GM12878 (cell line): Measurements from ENCODE around the gene PHACTR3. TPM values are rescaled to one million over a fixed set of nuclear protein-coding genes. Genes with fewer than 3 reads are reported as not detected.

Source experiments
- ATAC-seq: fragments of 200-7000 bp; cut with Tn5 transposase; 3 replicates; pipeline ENCODE4 v1.9.1; 2020; ENCODE audit warnings: mild to moderate bottlenecking, moderate library complexity
- BruUV-seq: library from RNA; stranded (reverse); fragments of 400-500 nt; replicated peaks from 2 replicates; lab custom pipeline; 2021; lab: Mats Ljungman, UMichigan
- CTCF ChIA-PET: fragments of 300-600 bp; sonication (Branson Sonifier 250); formaldehyde crosslinking; extraction: SDS; loops from one replicate; lab custom pipeline; 2021; ENCODE audit warnings: inconsistent platforms; lab: Yijun Ruan, JAX
- POLR2A ChIA-PET: fragments of 350-600 bp; formaldehyde crosslinking; extraction: SDS; loops from one replicate; lab custom pipeline; 2021; ENCODE audit warnings: inconsistent platforms; lab: Charles Lee
- RAD21 ChIA-PET: fragments of 300-600 bp; sonication (Branson Sonifier 250); formaldehyde crosslinking; loops from one replicate; lab custom pipeline; 2023; ENCODE audit warnings: antibody characterized with exemption; ENCODE audit not compliant: unreplicated experiment; lab: Charles Lee
- SMC1A ChIA-PET: fragments of 300-600 bp; sonication (Branson Sonifier 250); formaldehyde crosslinking; loops from one replicate; lab custom pipeline; 2023; ENCODE audit not compliant: unreplicated experiment, uncharacterized antibody; lab: Charles Lee
- DNase-seq: peaks from one replicate; pipeline ENCODE4 v3.0.0-alpha.2; 2011; ENCODE audit warnings: low read depth, low spot score
- FAIRE-seq: peaks from 3 replicates; lab custom pipeline; 2011; peaks lifted over from hg19 to GRCh38; lab: Jason Lieb, UNC
- H2AFZ ChIP-seq: 2 replicates; pipeline ENCODE4 v1.6.0; 2011; ENCODE audit warnings: low read depth, low read length, control low read depth; ENCODE audit not compliant: control insufficient read depth
- H3K27ac ChIP-seq: 2 replicates; pipeline ENCODE4 v1.5.1; 2011; ENCODE audit warnings: control low read depth; ENCODE audit not compliant: control insufficient read depth, insufficient read depth
- H3K27me3 ChIP-seq, 2 experiments: replicated peaks in 1 of 2; 2 replicates each; pipeline versions ENCODE4 v1.6.0 to v1.6.1; 2011; ENCODE audit warnings: low read length in 1 of 2; ENCODE audit not compliant: control insufficient read depth in 2 of 2, insufficient read depth in 2 of 2
- H3K36me3 ChIP-seq, 2 experiments: 2 replicates each; pipeline ENCODE4 v1.5.1; 2011; ENCODE audit warnings: low read length in 1 of 2; ENCODE audit not compliant: control insufficient read depth in 2 of 2, insufficient read depth in 2 of 2
- H3K4me1 ChIP-seq: 2 replicates; pipeline ENCODE4 v1.6.1; 2011; ENCODE audit warnings: mild to moderate bottlenecking, low read length, moderate library complexity, mixed read lengths; ENCODE audit not compliant: control insufficient read depth, insufficient read depth
- H3K4me2 ChIP-seq: 2 replicates; pipeline ENCODE4 v1.6.0; 2011; ENCODE audit warnings: control low read depth; ENCODE audit not compliant: control insufficient read depth, insufficient read depth
- H3K4me3 ChIP-seq: fragments of 200-600 bp; sonication (generic); 2 replicates; pipeline ENCODE4 v1.5.1; 2016
- H3K79me2 ChIP-seq: 2 replicates; pipeline ENCODE4 v1.6.0; 2011; ENCODE audit warnings: low read length; ENCODE audit not compliant: control insufficient read depth, insufficient read depth
- H3K9ac ChIP-seq: 2 replicates; pipeline ENCODE4 v1.8.0; 2011; ENCODE audit warnings: low read length, control low read depth, mixed read lengths; ENCODE audit not compliant: control insufficient read depth, insufficient read depth
- H3K9me3 ChIP-seq: replicated peaks from 3 replicates; pipeline ENCODE4 v1.5.1; 2011; ENCODE audit warnings: mild to moderate bottlenecking, low read length; ENCODE audit not compliant: control insufficient read depth, insufficient read depth
- H4K20me1 ChIP-seq: 2 replicates; pipeline ENCODE4 v1.6.0; 2011; ENCODE audit not compliant: control insufficient read depth, insufficient read depth
- DPF2 ChIP-seq: fragments of 450-650 bp; IDR thresholded peaks from 2 replicates; pipeline ENCODE4 v1.6.1; 2017; ENCODE audit warnings: mild to moderate bottlenecking
- NR2C1 ChIP-seq: fragments of 450-650 bp; IDR thresholded peaks from 2 replicates; pipeline ENCODE4 v1.6.1; 2017; ENCODE audit warnings: antibody characterized with exemption, mild to moderate bottlenecking, moderate library complexity
- PKNOX1 ChIP-seq: fragments of 450-650 bp; IDR thresholded peaks from 2 replicates; pipeline ENCODE4 v1.6.1; 2016; ENCODE audit warnings: mild to moderate bottlenecking
- STAT3 ChIP-seq: IDR thresholded peaks from 2 replicates; pipeline ENCODE4 v1.6.1; 2011; ENCODE audit warnings: low read depth, low read length, improper control_type of control experiment
- YY1 ChIP-seq: IDR thresholded peaks from 2 replicates; pipeline ENCODE4 v1.6.1; 2011; ENCODE audit warnings: low read depth, mild to moderate bottlenecking, low read length
- ZNF217 ChIP-seq: fragments of 450-650 bp; IDR thresholded peaks from 2 replicates; pipeline ENCODE4 v1.6.1; 2017; ENCODE audit warnings: antibody characterized with exemption, mild to moderate bottlenecking
- ZNF24 ChIP-seq: fragments of 450-650 bp; IDR thresholded peaks from 2 replicates; pipeline ENCODE4 v1.6.1; 2017; ENCODE audit warnings: antibody characterized with exemption, mild to moderate bottlenecking
- ZSCAN29 ChIP-seq: fragments of 450-650 bp; IDR thresholded peaks from 2 replicates; pipeline ENCODE4 v1.6.1; 2017; ENCODE audit warnings: mild to moderate bottlenecking, moderate library complexity
- WGBS: methylation state at CpG from one replicate; pipeline ENCODE4 v1.1.6; 2016; ENCODE audit warnings: low lambda C conversion rate; ENCODE audit not compliant: insufficient replicate concordance, insufficient coverage; ENCODE audit errors: missing lambda C conversion rate; 5-methylcytosine and 5-hydroxymethylcytosine counted together
- in situ Hi-C: fragments of 300-500 bp; cut with MboI; formaldehyde crosslinking; loops from 9 replicates; pipeline ENCODE4 v1.14.3; 2018; ENCODE audit warnings: mixed read lengths
- intact Hi-C: fragments of 100-400 bp; cut with micrococcal nuclease; formaldehyde crosslinking; loops from one replicate; pipeline ENCODE4 v1.14.2; 2022; ENCODE audit not compliant: unreplicated experiment
- polyA plus RNA-seq, 11 experiments: library from polyadenylated mRNA; depleted of rRNA in 4 of 11; unstranded in 6 of 11; stranded (reverse) in 5 of 11; fragments of >200 nt; fragmentation: Nextera tagmentation in 4 of 11; fragmentation: Illumina TruSeq in 1 of 11; extraction: Ambion mirVana in 4 of 11; extraction: Trizol in 1 of 11; gene quantifications; 1 replicate in 1 of 11; 2 replicates in 10 of 11; pipeline versions ENCODE4 v1.2.1 to v1.2.3, GENCODE V29; 2011 to 2016; ENCODE audit warnings: inconsistent platforms in 2 of 11, missing spikeins in 2 of 11, low read depth in 1 of 11
- total RNA-seq, 4 experiments: library from RNA; depleted of rRNA in 3 of 4; stranded (reverse); fragments of >200 nt in 3 of 4; fragmentation: Illumina TruSeq in 1 of 4; extraction: Trizol in 1 of 4; gene quantifications; 2 replicates each; pipeline versions ENCODE4 v1.2.1 to v1.2.3, GENCODE V29; 2013 to 2021

PHACTR3 gene
- total and polyA plus RNA-seq, 10 of the 15 experiments (the other 5 are each of a cell fraction or from before 2014, with no cell fraction given) = 0.17 to 2.7 (median 0.27) TPM; not detected in 1

GRCh38 chr20:59786801-59787537 is 182.6 kb downstream of the PHACTR3 start (continued):
- no peak for TF ChIP-seq NR2C1
- TF ChIP-seq YY1 = no peak
- no peak for TF ChIP-seq ZNF24

GRCh38 chr20:59787538-59787890 is 183.2 kb downstream of the PHACTR3 start:
- H3K4me2 ChIP-seq = no peak overlapping the region
- H3K36me3 ChIP-seq = no peaks in the 10 kb centered on the region
- in situ Hi-C loops = loop anchor here (25.0 kb wide), 1 partner anchor 1550 kb away; no protein-coding TSS in a partner anchor
- WGBS = 0% methylated on average over 2 of the region's 2 CpGs
- DNase-seq (no peak), ATAC-seq (no peak), FAIRE-seq (no peak)
- ChIA-PET POLR2A (no interaction called here), CTCF (interaction anchor here (8.4 kb wide), 1 partner anchor 63 kb away, joined by 174 read pairs; no protein-coding TSS in a partner anchor), RAD21 (no interaction called here), SMC1A (no interaction called here)
- no peaks in the 10 kb centered on the region for H3K4me1 ChIP-seq
- no peaks in the 10 kb centered on the region; the same call in 2 of the 3 replicates for H3K9me3 ChIP-seq
- no peaks in the 10 kb centered on the region for H3K79me2 ChIP-seq
- no peaks in the 10 kb centered on the region for H3K27me3 ChIP-seq
- BruUV-seq = no TSS peak
- no peak overlapping the region for H3K27ac ChIP-seq
- no peak for TF ChIP-seq DPF2
- no peak for TF ChIP-seq ZSCAN29
- no peak for TF ChIP-seq PKNOX1
- TF ChIP-seq ZNF217 = no peak
- no peak for TF ChIP-seq STAT3
- H2AFZ ChIP-seq = no peak overlapping the region
- no peaks in the 10 kb centered on the region for H4K20me1 ChIP-seq
- H3K9ac ChIP-seq = no peak overlapping the region
- H3K4me3 ChIP-seq = no peak overlapping the region
- intact Hi-C loops = no loop called here
